H1 (cell line): Measurements from ENCODE around the gene ADARB2. TPM values are rescaled to one million over a fixed set of nuclear protein-coding genes. Genes with fewer than 3 reads are reported as not detected.

Experiments used
- CTCF ChIA-PET: fragments of 300-600 bp; sonication (Branson Sonifier 250); formaldehyde crosslinking; loops from one replicate; lab custom pipeline; 2021; ENCODE audit not compliant: partially characterized antibody; lab: Charles Lee
- POLR2A ChIA-PET: fragments of 300-600 bp; sonication (Branson Sonifier 250); formaldehyde crosslinking; loops from one replicate; lab custom pipeline; 2021; ENCODE audit warnings: inconsistent platforms; ENCODE audit not compliant: partially characterized antibody; lab: Charles Lee
- DNase-seq, 2 experiments: peaks; one replicate each; pipeline versions ENCODE4 v3.0.0 to v3.0.0-alpha.2; 2010 to 2022; ENCODE audit warnings: low spot score in 2 of 2, low read depth in 1 of 2, mixed read lengths in 1 of 2
- FAIRE-seq: peaks from 2 replicates; lab custom pipeline; 2011; peaks lifted over from hg19 to GRCh38; lab: Jason Lieb, UNC
- H2AFZ ChIP-seq: 2 replicates; pipeline ENCODE4 v1.8.1; 2012; ENCODE audit warnings: low read length, inconsistent platforms
- H2AK5ac ChIP-seq: 2 replicates; pipeline ENCODE4 v1.6.1; 2013; ENCODE audit warnings: low read depth, low read length
- H2BK120ac ChIP-seq: replicated peaks from 2 replicates; pipeline ENCODE3; 2013; ENCODE audit warnings: low read depth, low read length, inconsistent platforms
- H2BK12ac ChIP-seq: 2 replicates; pipeline ENCODE4 v1.6.1; 2013; ENCODE audit warnings: low read depth, low read length
- H2BK15ac ChIP-seq: 2 replicates; pipeline ENCODE4 v1.6.1; 2013; ENCODE audit warnings: low read length
- H2BK20ac ChIP-seq: 2 replicates; pipeline ENCODE4 v1.6.1; 2013; ENCODE audit warnings: low read length
- H2BK5ac ChIP-seq: 2 replicates; pipeline ENCODE4 v1.6.1; 2013; ENCODE audit warnings: low read depth, low read length
- H3K14ac ChIP-seq: 2 replicates; pipeline ENCODE4 v1.6.1; 2013; ENCODE audit warnings: inconsistent platforms; ENCODE audit not compliant: insufficient read length
- H3K18ac ChIP-seq: 2 replicates; pipeline ENCODE4 v1.6.1; 2013; ENCODE audit warnings: low read length; ENCODE audit errors: extremely low read depth
- H3K23ac ChIP-seq: 2 replicates; pipeline ENCODE4 v1.6.1; 2013; ENCODE audit warnings: inconsistent platforms; ENCODE audit not compliant: insufficient read length
- H3K23me2 ChIP-seq: 2 replicates; pipeline ENCODE4 v1.6.1; 2013; ENCODE audit warnings: low read depth, low read length
- H3K27ac ChIP-seq: 2 replicates; pipeline ENCODE4 v1.6.1; 2011; ENCODE audit warnings: low read depth, low read length, inconsistent platforms
- H3K27me3 ChIP-seq, 4 experiments: replicated peaks in 1 of 4; 1 replicate in 1 of 4; 2 replicates in 3 of 4; pipeline versions ENCODE4 v1.6.1 to v1.8.1; 2011 to 2013; ENCODE audit warnings: low read length in 3 of 4, mild to moderate bottlenecking in 3 of 4, inconsistent platforms in 2 of 4, mixed read lengths in 2 of 4, moderate library complexity in 1 of 4; ENCODE audit not compliant: control insufficient read depth in 3 of 4, insufficient read depth in 3 of 4; ENCODE audit errors: extremely low read depth in 1 of 4
- H3K36me3 ChIP-seq, 4 experiments: 2 replicates each; pipeline versions ENCODE4 v1.6.1 to v1.8.1; 2011 to 2013; ENCODE audit warnings: mild to moderate bottlenecking in 4 of 4, low read length in 3 of 4, moderate library complexity in 2 of 4, control low read depth in 1 of 4, inconsistent platforms in 1 of 4; ENCODE audit not compliant: insufficient read depth in 4 of 4, control insufficient read depth in 2 of 4
- H3K4ac ChIP-seq: replicated peaks from 2 replicates; pipeline ENCODE3; 2013; ENCODE audit warnings: low read length, low read depth, mixed read lengths, inconsistent platforms; ENCODE audit not compliant: insufficient read length
- H3K4me1 ChIP-seq, 4 experiments: replicated peaks in 1 of 4; 1 replicate in 1 of 4; 2 replicates in 3 of 4; pipeline versions ENCODE4 v1.6.1 to v1.8.1; 2011 to 2013; ENCODE audit warnings: low read length in 3 of 4, inconsistent platforms in 2 of 4, mixed read lengths in 1 of 4; ENCODE audit not compliant: insufficient read depth in 4 of 4, control insufficient read depth in 3 of 4
- H3K4me2 ChIP-seq, 2 experiments: 2 replicates each; pipeline versions ENCODE4 v1.6.1 to v1.8.1; 2011 to 2013; ENCODE audit warnings: low read depth in 2 of 2, low read length in 2 of 2, control low read depth in 1 of 2, inconsistent platforms in 1 of 2, mild to moderate bottlenecking in 1 of 2; ENCODE audit not compliant: insufficient read depth in 1 of 2
- H3K4me3 ChIP-seq, 4 experiments: fragments of 200-600, 300-600 bp in 1 of 4; sonication (generic), shearing (Covaris generic), sonication (Bioruptor Twin) in 1 of 4; 2 replicates each; pipeline versions ENCODE4 v1.5.1 to v1.8.1; 2011 to 2016; ENCODE audit warnings: low read length in 4 of 4, low read depth in 3 of 4, control low read depth in 2 of 4, inconsistent platforms in 2 of 4, mild to moderate bottlenecking in 2 of 4, mixed read lengths in 1 of 4, moderate library complexity in 1 of 4; ENCODE audit not compliant: insufficient read depth in 2 of 4; ENCODE audit errors: extremely low read depth in 1 of 4
- H3K56ac ChIP-seq: replicated peaks from 2 replicates; pipeline ENCODE3; 2013; ENCODE audit warnings: low read depth, mild to moderate bottlenecking, mixed read lengths, low read length, inconsistent platforms; ENCODE audit not compliant: insufficient read length
- H3K79me1 ChIP-seq: 2 replicates; pipeline ENCODE4 v1.6.1; 2013; ENCODE audit warnings: low read depth, low read length, control low read depth
- H3K79me2 ChIP-seq, 2 experiments: 2 replicates each; pipeline versions ENCODE4 v1.6.1 to v1.8.1; 2012 to 2013; ENCODE audit warnings: low read length in 2 of 2, mild to moderate bottlenecking in 2 of 2, inconsistent platforms in 1 of 2; ENCODE audit not compliant: insufficient read depth in 2 of 2, control insufficient read depth in 1 of 2
- H3K9ac ChIP-seq, 4 experiments: replicated peaks in 1 of 4; 1 replicate in 1 of 4; 2 replicates in 3 of 4; pipeline versions ENCODE4 v1.6.1 to v1.8.1; 2011 to 2013; ENCODE audit warnings: low read depth in 3 of 4, low read length in 3 of 4, control low read depth in 2 of 4, mild to moderate bottlenecking in 2 of 4, moderate library complexity in 2 of 4, inconsistent platforms in 1 of 4; ENCODE audit errors: extremely low read depth in 1 of 4
- H3K9me3 ChIP-seq, 2 experiments: 2 replicates each; pipeline versions ENCODE4 v1.6.1 to v1.8.1; 2012 to 2013; ENCODE audit warnings: mild to moderate bottlenecking in 2 of 2, moderate library complexity in 2 of 2, control low read depth in 1 of 2, inconsistent platforms in 1 of 2, low read depth in 1 of 2, low read length in 1 of 2, mixed read lengths in 1 of 2; ENCODE audit not compliant: insufficient read depth in 2 of 2
- H4K20me1 ChIP-seq, 2 experiments: replicated peaks in 1 of 2; 2 replicates each; pipeline versions ENCODE3 to v1.8.1; 2011 to 2013; ENCODE audit warnings: inconsistent platforms in 2 of 2, low read length in 2 of 2, mild to moderate bottlenecking in 1 of 2; ENCODE audit not compliant: insufficient read depth in 2 of 2, control insufficient read depth in 1 of 2
- H4K5ac ChIP-seq: 2 replicates; pipeline ENCODE4 v1.6.1; 2013; ENCODE audit warnings: low read length, low read depth, mixed read lengths, inconsistent platforms; ENCODE audit not compliant: insufficient read length
- H4K8ac ChIP-seq: 2 replicates; pipeline ENCODE4 v1.8.0; 2013; ENCODE audit warnings: mild to moderate bottlenecking, moderate library complexity, low read length, inconsistent platforms; ENCODE audit not compliant: insufficient read depth; ENCODE audit errors: extremely low read depth
- H4K91ac ChIP-seq: replicated peaks from 2 replicates; pipeline ENCODE3; 2013; ENCODE audit warnings: low read length, mixed read lengths, inconsistent platforms; ENCODE audit not compliant: insufficient read length
- CREB1 ChIP-seq: IDR thresholded peaks from 2 replicates; pipeline ENCODE4 v1.6.1; 2012; ENCODE audit warnings: inconsistent platforms
- GABPA ChIP-seq: IDR thresholded peaks from 2 replicates; pipeline ENCODE4 v1.6.1; 2011; ENCODE audit warnings: mild to moderate bottlenecking, low read length, moderate library complexity, borderline replicate concordance; ENCODE audit not compliant: insufficient read depth
- NANOG ChIP-seq: IDR thresholded peaks from 2 replicates; pipeline ENCODE4 v1.6.1; 2011; ENCODE audit warnings: low read length, low read depth, mild to moderate bottlenecking, inconsistent platforms; ENCODE audit not compliant: insufficient read depth, poor library complexity, severe bottlenecking
- PHF8 ChIP-seq: fragments of 200-600 bp; sonication (generic); conservative IDR thresholded peaks from 2 replicates; pipeline ENCODE4 v1.7.1; 2012; ENCODE audit warnings: low read depth, mild to moderate bottlenecking, inconsistent platforms, low read length, moderate library complexity
- RBBP5 ChIP-seq: IDR thresholded peaks from 2 replicates; pipeline ENCODE4 v1.7.1; 2012; ENCODE audit warnings: low read depth, mild to moderate bottlenecking, inconsistent platforms, low read length, moderate library complexity, borderline replicate concordance
- SIN3A ChIP-seq, 2 experiments: IDR thresholded peaks in 1 of 2; conservative IDR thresholded peaks in 1 of 2; 2 replicates each; pipeline ENCODE4 v1.6.1; 2011 to 2012; ENCODE audit warnings: low read length in 2 of 2, improper control_type of control experiment in 1 of 2, low read depth in 1 of 2, mild to moderate bottlenecking in 1 of 2
- SIRT6 ChIP-seq: IDR thresholded peaks from one replicate; pipeline ENCODE4 v1.7.1; 2012; ENCODE audit warnings: low read length, inconsistent platforms
- TAF1 ChIP-seq: IDR thresholded peaks from 2 replicates; pipeline ENCODE4 v1.6.1; 2011; ENCODE audit warnings: mild to moderate bottlenecking, low read depth, low read length
- WGBS, 2 experiments: shearing (Covaris generic) in 1 of 2; methylation state at CpG; one replicate each; pipeline versions ENCODE4 v1.1.6 to v1.1.7; 2013 to 2015; ENCODE audit warnings: low lambda C conversion rate in 2 of 2, mixed read lengths in 2 of 2, inconsistent platforms in 1 of 2, low coverage in 1 of 2, missing lambda C conversion rate in 1 of 2; ENCODE audit not compliant: insufficient replicate concordance in 2 of 2, insufficient coverage in 1 of 2, insufficient read length in 1 of 2; ENCODE audit errors: extremely low coverage in 1 of 2, missing lambda C conversion rate in 1 of 2; 5-methylcytosine and 5-hydroxymethylcytosine counted together
- polyA plus RNA-seq, 7 experiments: library from polyadenylated mRNA; depleted of rRNA in 3 of 7; stranded (reverse) in 5 of 7; unstranded in 2 of 7; fragments of >200 nt in 5 of 7; fragments of 200-250 nt in 2 of 7; gene quantifications; 1 replicate in 5 of 7; 2 replicates in 1 of 7; 4 replicates in 1 of 7; pipeline versions ENCODE4 v1.2.1 to v1.2.3, GENCODE V29; 2011 to 2013; ENCODE audit warnings: missing spikeins in 2 of 7, mixed read lengths in 2 of 7
- total RNA-seq: library from RNA; stranded (reverse); fragmentation: NEBNext Ultra II Directional; extraction: Animal tissue kit (Norgen Biotek cat#: 25700); gene quantifications from 2 replicates; pipeline ENCODE4 v1.2.1, GENCODE V29; 2021
- TF ChIP-seq, protein P1 (sequence below): IDR thresholded peaks from 2 replicates; pipeline ENCODE4 v1.6.1; 2011; ENCODE audit warnings: low read depth, mild to moderate bottlenecking, low read length; ENCODE audit not compliant: insufficient read depth
- TF ChIP-seq, protein P2 (sequence below): IDR thresholded peaks from 2 replicates; pipeline ENCODE4 v1.6.1; 2012; ENCODE audit warnings: low read length, inconsistent platforms

ADARB2 gene
- total and polyA plus RNA-seq, 2 of the 8 experiments (the other 6 are each of a cell fraction or from before 2014, with no cell fraction given), result 2.2 to 2.8 TPM

DNA sequence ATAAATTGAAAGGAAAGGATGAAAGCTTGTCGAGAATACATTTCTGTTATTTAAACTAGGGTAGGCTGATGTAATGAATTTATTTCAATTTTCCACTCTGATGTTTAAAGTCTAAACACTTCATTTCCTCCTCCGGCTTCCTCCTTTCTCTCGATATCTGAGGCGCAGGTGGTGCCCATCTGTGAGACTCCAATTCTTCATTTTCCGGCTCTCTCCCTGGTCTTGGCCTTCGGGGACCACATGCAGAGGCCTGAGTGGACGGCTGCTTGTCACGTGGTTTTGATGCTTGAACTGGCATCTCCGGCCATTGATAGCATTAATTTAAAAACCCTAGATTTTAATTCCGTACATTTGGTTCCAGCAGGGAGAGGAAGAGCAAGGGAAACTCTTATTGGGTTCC, 5.8 kb upstream of the ADARB2 start:
- no peak overlapping the region for H2AK5ac ChIP-seq
- no peak for TF ChIP-seq GABPA
- TF ChIP-seq TAF1, result no peak
- TF ChIP-seq CREB1, result no peak
- TF ChIP-seq, protein P1, sequence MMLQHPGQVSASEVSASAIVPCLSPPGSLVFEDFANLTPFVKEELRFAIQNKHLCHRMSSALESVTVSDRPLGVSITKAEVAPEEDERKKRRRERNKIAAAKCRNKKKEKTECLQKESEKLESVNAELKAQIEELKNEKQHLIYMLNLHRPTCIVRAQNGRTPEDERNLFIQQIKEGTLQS, result no peak
- no peak for TF ChIP-seq NANOG
- no peak for TF ChIP-seq SIRT6
- TF ChIP-seq PHF8, result no peak
- TF ChIP-seq RBBP5, result no peak
- TF ChIP-seq, protein P2, sequence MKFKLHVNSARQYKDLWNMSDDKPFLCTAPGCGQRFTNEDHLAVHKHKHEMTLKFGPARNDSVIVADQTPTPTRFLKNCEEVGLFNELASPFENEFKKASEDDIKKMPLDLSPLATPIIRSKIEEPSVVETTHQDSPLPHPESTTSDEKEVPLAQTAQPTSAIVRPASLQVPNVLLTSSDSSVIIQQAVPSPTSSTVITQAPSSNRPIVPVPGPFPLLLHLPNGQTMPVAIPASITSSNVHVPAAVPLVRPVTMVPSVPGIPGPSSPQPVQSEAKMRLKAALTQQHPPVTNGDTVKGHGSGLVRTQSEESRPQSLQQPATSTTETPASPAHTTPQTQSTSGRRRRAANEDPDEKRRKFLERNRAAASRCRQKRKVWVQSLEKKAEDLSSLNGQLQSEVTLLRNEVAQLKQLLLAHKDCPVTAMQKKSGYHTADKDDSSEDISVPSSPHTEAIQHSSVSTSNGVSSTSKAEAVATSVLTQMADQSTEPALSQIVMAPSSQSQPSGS, result no peak
- no peak for TF ChIP-seq SIN3A (conservative IDR thresholded peaks at IDR 0.05 in 1 of 2, IDR thresholded peaks at IDR 0.05 in 1 of 2; ENCODE audit: low read depth in 1 of 2, low read length in 2 of 2)

More for the DNA sequence above, 5.8 kb upstream of the ADARB2 start:
- H2BK15ac ChIP-seq, result no peak overlapping the region
- 89% methylated on average over 10 of the region's 10 CpGs; no CpG with 5 or more reads in 1 of the 2 experiments for WGBS, 2 experiments
- no peak overlapping the region for H2AFZ ChIP-seq
- H2BK20ac ChIP-seq, result no peak overlapping the region
- no peak overlapping the region for H2BK12ac ChIP-seq
- ChIA-PET CTCF (no interaction called here), POLR2A (no interaction called here)
- H3K23me2 ChIP-seq, result no peaks in the 10 kb centered on the region
- no peak overlapping the region for H3K18ac ChIP-seq
- no peak overlapping the region for H3K27ac ChIP-seq
- H3K79me1 ChIP-seq, result no peaks in the 10 kb centered on the region
- H4K8ac ChIP-seq, result no peak overlapping the region
- no peak overlapping the region for H3K4me2 ChIP-seq
- no peak overlapping the region for H3K56ac ChIP-seq
- H2BK120ac ChIP-seq, result no peak overlapping the region
- no peak for DNase-seq
- H3K9ac ChIP-seq, result no peak overlapping the region
- H4K5ac ChIP-seq, result no peak overlapping the region
- no peaks in the 10 kb centered on the region for H3K36me3 ChIP-seq
- H3K79me2 ChIP-seq, result no peaks in the 10 kb centered on the region
- H3K14ac ChIP-seq, result no peak overlapping the region
- no peaks in the 10 kb centered on the region; a peak in 1 of 4 replicates for H3K9me3 ChIP-seq
- H2BK5ac ChIP-seq, result no peak overlapping the region
- no peak overlapping the region for H3K4ac ChIP-seq
- H3K27me3 ChIP-seq, result peaks cover 0 to 8% (median 5%) of the 10 kb centered on the region in 4 experiments; a peak in 4 of 7 replicates
- no peak for FAIRE-seq
- H3K4me3 ChIP-seq, result no peak overlapping the region
- H4K91ac ChIP-seq, result no peak overlapping the region
- peaks cover 0 to 3% of the 10 kb centered on the region in 2 experiments for H4K20me1 ChIP-seq
- H3K23ac ChIP-seq, result no peak overlapping the region
- peaks cover 0 to 3% (median 0%) of the 10 kb centered on the region in 4 experiments; a peak in 2 of 7 replicates for H3K4me1 ChIP-seq
